Endodermal cell (in vitro differentiated cells): Measurements from ENCODE around the gene SLC7A9. TPM values are rescaled to one million over a fixed set of nuclear protein-coding genes. Genes with fewer than 3 reads are reported as not detected.

ENCODE experiments used
- DNase-seq: peaks from one replicate; pipeline ENCODE4 v3.0.0-alpha.2; 2017
- H3K27ac ChIP-seq: 2 replicates; pipeline ENCODE4 v1.5.1; 2013; ENCODE audit warnings: mild to moderate bottlenecking, low read depth, low read length, moderate library complexity
- H3K27me3 ChIP-seq: 2 replicates; pipeline ENCODE4 v1.6.1; 2013; ENCODE audit warnings: mild to moderate bottlenecking, low read length, moderate library complexity; ENCODE audit not compliant: insufficient read depth, control insufficient read depth, poor library complexity, severe bottlenecking
- H3K36me3 ChIP-seq: 2 replicates; pipeline ENCODE4 v1.7.0; 2013; ENCODE audit warnings: mild to moderate bottlenecking, low read length, moderate library complexity; ENCODE audit not compliant: control insufficient read depth, insufficient read depth
- H3K4me1 ChIP-seq: one replicate; pipeline ENCODE4 v1.7.0; 2013; ENCODE audit warnings: low read length; ENCODE audit not compliant: control insufficient read depth, insufficient read depth
- H3K4me3 ChIP-seq: 2 replicates; pipeline ENCODE4 v1.5.1; 2013; ENCODE audit warnings: mild to moderate bottlenecking, low read length, moderate library complexity
- H3K9ac ChIP-seq: 2 replicates; pipeline ENCODE4 v1.6.1; 2013; ENCODE audit warnings: mild to moderate bottlenecking, low read length, moderate library complexity; ENCODE audit not compliant: poor library complexity, severe bottlenecking; ENCODE audit errors: extremely low read depth
- H3K9me3 ChIP-seq: 2 replicates; pipeline ENCODE4 v1.6.1; 2013; ENCODE audit warnings: mild to moderate bottlenecking, low read length, moderate library complexity; ENCODE audit not compliant: control insufficient read depth
- H3K27ac Mint-ChIP-seq: 2 replicates; pipeline ENCODE4 v1.8.0; 2020; ENCODE audit warnings: mixed read lengths
- H3K27me3 Mint-ChIP-seq: 2 replicates; pipeline ENCODE4 v1.8.0; 2021; ENCODE audit warnings: mild to moderate bottlenecking, mixed read lengths; ENCODE audit not compliant: insufficient read depth
- H3K36me3 Mint-ChIP-seq: 2 replicates; pipeline ENCODE4 v1.8.0; 2020; ENCODE audit warnings: low read depth, mixed read lengths
- H3K4me1 Mint-ChIP-seq: 2 replicates; pipeline ENCODE4 v1.8.0; 2020; ENCODE audit warnings: mixed read lengths
- H3K4me3 Mint-ChIP-seq: 2 replicates; pipeline ENCODE4 v1.8.0; 2020; ENCODE audit warnings: mild to moderate bottlenecking, moderate library complexity, mixed read lengths
- H3K9me3 Mint-ChIP-seq: 2 replicates; pipeline ENCODE4 v1.8.0; 2020; ENCODE audit warnings: mild to moderate bottlenecking, mixed read lengths
- CTCF ChIP-seq: fragments of 200-600 bp; sonication (generic); conservative IDR thresholded peaks from 2 replicates; pipeline ENCODE4 v1.5.0; 2021; ENCODE audit warnings: antibody characterized with exemption, mild to moderate bottlenecking
- WGBS, 2 experiments: methylation state at CpG; one replicate each; pipeline versions ENCODE4 v1.1.5 to v1.1.7; 2013; ENCODE audit warnings: missing lambda C conversion rate in 2 of 2, mixed read lengths in 1 of 2; ENCODE audit not compliant: insufficient coverage in 1 of 2, insufficient read length in 1 of 2; 5-methylcytosine and 5-hydroxymethylcytosine counted together
- total RNA-seq, 2 donors: library from RNA; stranded (reverse); fragmentation: NEBNext Ultra II Directional in 1 of 2; extraction: Animal tissue kit (Norgen Biotek cat#: 25700) in 1 of 2; gene quantifications; 2 replicates in 1 of 2; 3 replicates in 1 of 2; pipeline ENCODE4 v1.2.1, GENCODE V29; 2021

The SLC7A9 gene
- total RNA-seq, 2 donors from 2014 or later: 0.18 TPM; not detected in 1

GRCh38 chr19:32890841-32891240 lies 21.3 kb upstream of the SLC7A9 start:
- no peak overlapping the region for H3K4me3 Mint-ChIP-seq
- Histone ChIP-seq H3K9ac (no peak overlapping the region), H3K27ac (no peak overlapping the region), H3K36me3 (peaks cover 11% of the 10 kb centered on the region), H3K4me1 (no peaks in the 10 kb centered on the region), H3K9me3 (peaks cover 27% of the 10 kb centered on the region), H3K27me3 (no peaks in the 10 kb centered on the region), H3K4me3 (no peak overlapping the region)
- H3K27me3 Mint-ChIP-seq: no peaks in the 10 kb centered on the region
- 94% methylated on average over 10 of the region's 10 CpGs; no CpG with 5 or more reads in 1 of the 2 experiments for WGBS, 2 experiments
- peaks cover 19% of the 10 kb centered on the region for H3K9me3 Mint-ChIP-seq
- TF ChIP-seq CTCF: no peak
- DNase-seq: no peak
- H3K4me1 Mint-ChIP-seq: no peaks in the 10 kb centered on the region
- H3K36me3 Mint-ChIP-seq: peaks cover 38% of the 10 kb centered on the region
- no peak overlapping the region for H3K27ac Mint-ChIP-seq

- H3K9me3 ChIP-seq: peaks cover 27% of the 10 kb centered on the region
- peaks cover 19% of the 10 kb centered on the region for H3K9me3 Mint-ChIP-seq
- H3K27me3 Mint-ChIP-seq: no peaks in the 10 kb centered on the region
- no peak for TF ChIP-seq CTCF
- H3K27ac Mint-ChIP-seq: no peak overlapping the region
- H3K9ac ChIP-seq: no peak overlapping the region
- no peak overlapping the region for H3K4me3 Mint-ChIP-seq
- DNase-seq: no peak
- 96% methylated on average over 9 to 13 of the region's 13 CpGs for WGBS, 2 experiments
- no peak overlapping the region for H3K4me3 ChIP-seq
- peaks cover 38% of the 10 kb centered on the region for H3K36me3 Mint-ChIP-seq
- H3K36me3 ChIP-seq: peaks cover 11% of the 10 kb centered on the region
- H3K27ac ChIP-seq: no peak overlapping the region
- no peaks in the 10 kb centered on the region for H3K4me1 ChIP-seq
- H3K4me1 Mint-ChIP-seq: no peaks in the 10 kb centered on the region
- no peaks in the 10 kb centered on the region for H3K27me3 ChIP-seq
Measured at GRCh38 chr19:32890326-32890725, 20.8 kb upstream of the SLC7A9 start.

GRCh38 chr19:32889137-32889934 lies 19.8 kb upstream of the SLC7A9 start:
- H3K27ac ChIP-seq: no peak overlapping the region
- H3K4me1 Mint-ChIP-seq: no peaks in the 10 kb centered on the region
- 94 to 96% methylated on average over 11 of the region's 11 CpGs for WGBS, 2 experiments
- no peak for DNase-seq
- H3K9me3 Mint-ChIP-seq: peaks cover 19% of the 10 kb centered on the region
- no peak overlapping the region for H3K9ac ChIP-seq
- no peak overlapping the region for H3K4me3 Mint-ChIP-seq
- H3K9me3 ChIP-seq: peaks cover 27% of the 10 kb centered on the region
- H3K27me3 ChIP-seq: no peaks in the 10 kb centered on the region
- peaks cover 11% of the 10 kb centered on the region for H3K36me3 ChIP-seq
- no peaks in the 10 kb centered on the region for H3K4me1 ChIP-seq
- H3K4me3 ChIP-seq: no peak overlapping the region
- H3K36me3 Mint-ChIP-seq: peaks cover 38% of the 10 kb centered on the region
- no peak for TF ChIP-seq CTCF
- no peaks in the 10 kb centered on the region for H3K27me3 Mint-ChIP-seq
- H3K27ac Mint-ChIP-seq: no peak overlapping the region
